NOMO-1 treated with dmso at 0.1 percent for 144 hours (cell line): ENCODE data around the gene TPRX1.
"Not testable (repeated sequence)": the region's sequence is repeated elsewhere in the genome, so short reads cannot be mapped to it uniquely, and the experiment has no call there.

Source experiments
- DNase-seq: peaks from one replicate; lab custom pipeline; 2025; ENCODE audit not compliant: unreplicated experiment; lab: John Stamatoyannopoulos, UW

Gene TPRX1

GRCh38 chr19:47802521-47803043, 1.8 kb downstream of the TPRX1 start:
- no peak for DNase-seq

- no peak for DNase-seq
Measured at GRCh38 chr19:47801270-47801669, 3.1 kb downstream of the TPRX1 start.

- no peak for DNase-seq
Measured at GRCh38 chr19:47798904-47799266, 5.5 kb downstream of the TPRX1 start.

GRCh38 chr19:47797996-47798903, 6.1 kb downstream of the TPRX1 start:
- no peak for DNase-seq

GRCh38 chr19:47796785-47797184, 7.6 kb downstream of the TPRX1 start:
- DNase-seq: no peak

- no peak for DNase-seq
Measured at GRCh38 chr19:47794526-47794925, 9.8 kb downstream of the TPRX1 start.

GRCh38 chr19:47792616-47793015, 11.7 kb downstream of the TPRX1 start:
- DNase-seq: no peak

GRCh38 chr19:47790398-47790814, 13.9 kb downstream of the TPRX1 start:
- no peak for DNase-seq

GRCh38 chr19:47789811-47790210, 14.5 kb downstream of the TPRX1 start:
- DNase-seq: not testable (repeated sequence)

- DNase-seq: not testable (repeated sequence)
Measured at GRCh38 chr19:47787307-47787706, 17.0 kb downstream of the TPRX1 start.

- DNase-seq: no peak
Measured at GRCh38 chr19:47786566-47786965, 17.8 kb downstream of the TPRX1 start.

- no peak for DNase-seq
Measured at GRCh38 chr19:47781590-47782262, 22.6 kb downstream of the TPRX1 start.

- no peak for DNase-seq
Measured at GRCh38 chr19:47780215-47780551, 24.2 kb downstream of the TPRX1 start.

GRCh38 chr19:47779524-47780214, 24.7 kb downstream of the TPRX1 start:
- DNase-seq: no peak

GRCh38 chr19:47778954-47779351, 25.4 kb downstream of the TPRX1 start:
- DNase-seq: no peak

- peak; percentile 48 for DNase-seq
Measured at GRCh38 chr19:47778049-47778953, 26.1 kb downstream of the TPRX1 start, which contains the start of gene SELENOW. Gene SELENOW (plus strand): TSS chr19:47778703. CDS start chr19:47778786, 83 bp downstream.

- DNase-seq: not testable (repeated sequence)
Measured at GRCh38 chr19:47777245-47778048, 26.9 kb downstream of the TPRX1 start.

- DNase-seq: no peak
Measured at GRCh38 chr19:47776568-47776967, 27.8 kb downstream of the TPRX1 start.

GRCh38 chr19:47771291-47771690, 33.1 kb downstream of the TPRX1 start:
- DNase-seq: not testable (repeated sequence)

GRCh38 chr19:47769534-47769933, 34.8 kb downstream of the TPRX1 start:
- no peak for DNase-seq
